H1 (cell line): Measurements from ENCODE around the gene ACOT11. TPM values are rescaled to one million over a fixed set of nuclear protein-coding genes. Genes with fewer than 3 reads are reported as not detected.
A peak's percentile ranks its signal among the peaks of the same experiment; 100 is the strongest.

Source experiments
- CTCF ChIA-PET: fragments of 300-600 bp; sonication (Branson Sonifier 250); formaldehyde crosslinking; loops from one replicate; lab custom pipeline; 2021; ENCODE audit not compliant: partially characterized antibody; lab: Charles Lee
- POLR2A ChIA-PET: fragments of 300-600 bp; sonication (Branson Sonifier 250); formaldehyde crosslinking; loops from one replicate; lab custom pipeline; 2021; ENCODE audit warnings: inconsistent platforms; ENCODE audit not compliant: partially characterized antibody; lab: Charles Lee
- DNase-seq, 2 experiments: peaks; one replicate each; pipeline versions ENCODE4 v3.0.0 to v3.0.0-alpha.2; 2010 to 2022; ENCODE audit warnings: low spot score in 2 of 2, low read depth in 1 of 2, mixed read lengths in 1 of 2
- FAIRE-seq: peaks from 2 replicates; lab custom pipeline; 2011; peaks lifted over from hg19 to GRCh38; lab: Jason Lieb, UNC
- H2AFZ ChIP-seq: 2 replicates; pipeline ENCODE4 v1.8.1; 2012; ENCODE audit warnings: low read length, inconsistent platforms
- H2AK5ac ChIP-seq: 2 replicates; pipeline ENCODE4 v1.6.1; 2013; ENCODE audit warnings: low read depth, low read length
- H2BK120ac ChIP-seq: replicated peaks from 2 replicates; pipeline ENCODE3; 2013; ENCODE audit warnings: low read depth, low read length, inconsistent platforms
- H2BK12ac ChIP-seq: 2 replicates; pipeline ENCODE4 v1.6.1; 2013; ENCODE audit warnings: low read depth, low read length
- H2BK15ac ChIP-seq: 2 replicates; pipeline ENCODE4 v1.6.1; 2013; ENCODE audit warnings: low read length
- H2BK20ac ChIP-seq: 2 replicates; pipeline ENCODE4 v1.6.1; 2013; ENCODE audit warnings: low read length
- H2BK5ac ChIP-seq: 2 replicates; pipeline ENCODE4 v1.6.1; 2013; ENCODE audit warnings: low read depth, low read length
- H3K14ac ChIP-seq: 2 replicates; pipeline ENCODE4 v1.6.1; 2013; ENCODE audit warnings: inconsistent platforms; ENCODE audit not compliant: insufficient read length
- H3K18ac ChIP-seq: 2 replicates; pipeline ENCODE4 v1.6.1; 2013; ENCODE audit warnings: low read length; ENCODE audit errors: extremely low read depth
- H3K23ac ChIP-seq: 2 replicates; pipeline ENCODE4 v1.6.1; 2013; ENCODE audit warnings: inconsistent platforms; ENCODE audit not compliant: insufficient read length
- H3K23me2 ChIP-seq: 2 replicates; pipeline ENCODE4 v1.6.1; 2013; ENCODE audit warnings: low read depth, low read length
- H3K27ac ChIP-seq: 2 replicates; pipeline ENCODE4 v1.6.1; 2011; ENCODE audit warnings: low read depth, low read length, inconsistent platforms
- H3K27me3 ChIP-seq, 4 experiments: replicated peaks in 1 of 4; 1 replicate in 1 of 4; 2 replicates in 3 of 4; pipeline versions ENCODE4 v1.6.1 to v1.8.1; 2011 to 2013; ENCODE audit warnings: low read length in 3 of 4, mild to moderate bottlenecking in 3 of 4, inconsistent platforms in 2 of 4, mixed read lengths in 2 of 4, moderate library complexity in 1 of 4; ENCODE audit not compliant: control insufficient read depth in 3 of 4, insufficient read depth in 3 of 4; ENCODE audit errors: extremely low read depth in 1 of 4
- H3K36me3 ChIP-seq, 4 experiments: 2 replicates each; pipeline versions ENCODE4 v1.6.1 to v1.8.1; 2011 to 2013; ENCODE audit warnings: mild to moderate bottlenecking in 4 of 4, low read length in 3 of 4, moderate library complexity in 2 of 4, control low read depth in 1 of 4, inconsistent platforms in 1 of 4; ENCODE audit not compliant: insufficient read depth in 4 of 4, control insufficient read depth in 2 of 4
- H3K4ac ChIP-seq: replicated peaks from 2 replicates; pipeline ENCODE3; 2013; ENCODE audit warnings: low read length, low read depth, mixed read lengths, inconsistent platforms; ENCODE audit not compliant: insufficient read length
- H3K4me1 ChIP-seq, 4 experiments: replicated peaks in 1 of 4; 1 replicate in 1 of 4; 2 replicates in 3 of 4; pipeline versions ENCODE4 v1.6.1 to v1.8.1; 2011 to 2013; ENCODE audit warnings: low read length in 3 of 4, inconsistent platforms in 2 of 4, mixed read lengths in 1 of 4; ENCODE audit not compliant: insufficient read depth in 4 of 4, control insufficient read depth in 3 of 4
- H3K4me2 ChIP-seq, 2 experiments: 2 replicates each; pipeline versions ENCODE4 v1.6.1 to v1.8.1; 2011 to 2013; ENCODE audit warnings: low read depth in 2 of 2, low read length in 2 of 2, control low read depth in 1 of 2, inconsistent platforms in 1 of 2, mild to moderate bottlenecking in 1 of 2; ENCODE audit not compliant: insufficient read depth in 1 of 2
- H3K4me3 ChIP-seq, 4 experiments: fragments of 200-600, 300-600 bp in 1 of 4; sonication (generic), shearing (Covaris generic), sonication (Bioruptor Twin) in 1 of 4; 2 replicates each; pipeline versions ENCODE4 v1.5.1 to v1.8.1; 2011 to 2016; ENCODE audit warnings: low read length in 4 of 4, low read depth in 3 of 4, control low read depth in 2 of 4, inconsistent platforms in 2 of 4, mild to moderate bottlenecking in 2 of 4, mixed read lengths in 1 of 4, moderate library complexity in 1 of 4; ENCODE audit not compliant: insufficient read depth in 2 of 4; ENCODE audit errors: extremely low read depth in 1 of 4
- H3K56ac ChIP-seq: replicated peaks from 2 replicates; pipeline ENCODE3; 2013; ENCODE audit warnings: low read depth, mild to moderate bottlenecking, mixed read lengths, low read length, inconsistent platforms; ENCODE audit not compliant: insufficient read length
- H3K79me1 ChIP-seq: 2 replicates; pipeline ENCODE4 v1.6.1; 2013; ENCODE audit warnings: low read depth, low read length, control low read depth
- H3K79me2 ChIP-seq, 2 experiments: 2 replicates each; pipeline versions ENCODE4 v1.6.1 to v1.8.1; 2012 to 2013; ENCODE audit warnings: low read length in 2 of 2, mild to moderate bottlenecking in 2 of 2, inconsistent platforms in 1 of 2; ENCODE audit not compliant: insufficient read depth in 2 of 2, control insufficient read depth in 1 of 2
- H3K9ac ChIP-seq, 4 experiments: replicated peaks in 1 of 4; 1 replicate in 1 of 4; 2 replicates in 3 of 4; pipeline versions ENCODE4 v1.6.1 to v1.8.1; 2011 to 2013; ENCODE audit warnings: low read depth in 3 of 4, low read length in 3 of 4, control low read depth in 2 of 4, mild to moderate bottlenecking in 2 of 4, moderate library complexity in 2 of 4, inconsistent platforms in 1 of 4; ENCODE audit errors: extremely low read depth in 1 of 4
- H3K9me3 ChIP-seq, 2 experiments: 2 replicates each; pipeline versions ENCODE4 v1.6.1 to v1.8.1; 2012 to 2013; ENCODE audit warnings: mild to moderate bottlenecking in 2 of 2, moderate library complexity in 2 of 2, control low read depth in 1 of 2, inconsistent platforms in 1 of 2, low read depth in 1 of 2, low read length in 1 of 2, mixed read lengths in 1 of 2; ENCODE audit not compliant: insufficient read depth in 2 of 2
- H4K20me1 ChIP-seq, 2 experiments: replicated peaks in 1 of 2; 2 replicates each; pipeline versions ENCODE3 to v1.8.1; 2011 to 2013; ENCODE audit warnings: inconsistent platforms in 2 of 2, low read length in 2 of 2, mild to moderate bottlenecking in 1 of 2; ENCODE audit not compliant: insufficient read depth in 2 of 2, control insufficient read depth in 1 of 2
- H4K5ac ChIP-seq: 2 replicates; pipeline ENCODE4 v1.6.1; 2013; ENCODE audit warnings: low read length, low read depth, mixed read lengths, inconsistent platforms; ENCODE audit not compliant: insufficient read length
- H4K8ac ChIP-seq: 2 replicates; pipeline ENCODE4 v1.8.0; 2013; ENCODE audit warnings: mild to moderate bottlenecking, moderate library complexity, low read length, inconsistent platforms; ENCODE audit not compliant: insufficient read depth; ENCODE audit errors: extremely low read depth
- H4K91ac ChIP-seq: replicated peaks from 2 replicates; pipeline ENCODE3; 2013; ENCODE audit warnings: low read length, mixed read lengths, inconsistent platforms; ENCODE audit not compliant: insufficient read length
- CBX5 ChIP-seq: fragments of 300-800, 300-1000 bp; sonication (generic); IDR thresholded peaks from 2 replicates; pipeline ENCODE4 v1.7.1; 2016; ENCODE audit warnings: antibody characterized with exemption, low read length, low read depth
- CBX8 ChIP-seq: fragments of 300-800, 300-1000 bp; sonication (generic); IDR thresholded peaks from 2 replicates; pipeline ENCODE4 v1.7.1; 2016; ENCODE audit warnings: low read depth, low read length, borderline replicate concordance
- CHD2 ChIP-seq: IDR thresholded peaks from 2 replicates; pipeline ENCODE4 v1.6.1; 2012; ENCODE audit warnings: low read length, improper control_type of control experiment
- CTBP2 ChIP-seq: IDR thresholded peaks from 2 replicates; pipeline ENCODE4 v1.7.0; 2011; ENCODE audit warnings: borderline replicate concordance, mild to moderate bottlenecking, moderate library complexity, mixed read lengths, low read length; ENCODE audit not compliant: insufficient read depth, insufficient read length
- KDM5A ChIP-seq: fragments of 200-600 bp; IDR thresholded peaks from 2 replicates; pipeline ENCODE4 v1.7.1; 2012; ENCODE audit warnings: mild to moderate bottlenecking, low read length, inconsistent platforms, mixed read lengths
- NANOG ChIP-seq: IDR thresholded peaks from 2 replicates; pipeline ENCODE4 v1.6.1; 2011; ENCODE audit warnings: low read length, low read depth, mild to moderate bottlenecking, inconsistent platforms; ENCODE audit not compliant: insufficient read depth, poor library complexity, severe bottlenecking
- NRF1 ChIP-seq: IDR thresholded peaks from 2 replicates; pipeline ENCODE4 v1.6.1; 2011; ENCODE audit warnings: mild to moderate bottlenecking, low read depth, low read length, improper control_type of control experiment
- SP4 ChIP-seq: IDR thresholded peaks from 2 replicates; pipeline ENCODE4 v1.6.1; 2012; ENCODE audit warnings: low read length, inconsistent platforms
- SRF ChIP-seq: IDR thresholded peaks from 2 replicates; pipeline ENCODE4 v1.6.1; 2011; ENCODE audit warnings: mild to moderate bottlenecking, low read depth, low read length, moderate library complexity
- SUZ12 ChIP-seq: fragments of 200-600 bp; sonication (generic); IDR thresholded peaks from 2 replicates; pipeline ENCODE4 v1.6.1; 2012; ENCODE audit warnings: mild to moderate bottlenecking, inconsistent platforms, low read length, moderate library complexity, mixed read lengths
- TAF1 ChIP-seq: IDR thresholded peaks from 2 replicates; pipeline ENCODE4 v1.6.1; 2011; ENCODE audit warnings: mild to moderate bottlenecking, low read depth, low read length
- YY1 ChIP-seq: IDR thresholded peaks from 2 replicates; pipeline ENCODE4 v1.6.1; 2011; ENCODE audit warnings: low read depth, mild to moderate bottlenecking, low read length
- WGBS, 2 experiments: shearing (Covaris generic) in 1 of 2; methylation state at CpG; one replicate each; pipeline versions ENCODE4 v1.1.6 to v1.1.7; 2013 to 2015; ENCODE audit warnings: low lambda C conversion rate in 2 of 2, mixed read lengths in 2 of 2, inconsistent platforms in 1 of 2, low coverage in 1 of 2, missing lambda C conversion rate in 1 of 2; ENCODE audit not compliant: insufficient replicate concordance in 2 of 2, insufficient coverage in 1 of 2, insufficient read length in 1 of 2; ENCODE audit errors: extremely low coverage in 1 of 2, missing lambda C conversion rate in 1 of 2; 5-methylcytosine and 5-hydroxymethylcytosine counted together
- polyA plus RNA-seq, 7 experiments: library from polyadenylated mRNA; depleted of rRNA in 3 of 7; stranded (reverse) in 5 of 7; unstranded in 2 of 7; fragments of >200 nt in 5 of 7; fragments of 200-250 nt in 2 of 7; gene quantifications; 1 replicate in 5 of 7; 2 replicates in 1 of 7; 4 replicates in 1 of 7; pipeline versions ENCODE4 v1.2.1 to v1.2.3, GENCODE V29; 2011 to 2013; ENCODE audit warnings: missing spikeins in 2 of 7, mixed read lengths in 2 of 7
- total RNA-seq: library from RNA; stranded (reverse); fragmentation: NEBNext Ultra II Directional; extraction: Animal tissue kit (Norgen Biotek cat#: 25700); gene quantifications from 2 replicates; pipeline ENCODE4 v1.2.1, GENCODE V29; 2021

ACOT11 gene
- total and polyA plus RNA-seq, 2 of the 8 experiments (the other 6 are each of a cell fraction or from before 2014, with no cell fraction given): 3.8 to 4.5 TPM

- no peak overlapping the region for H4K5ac ChIP-seq
- H3K14ac ChIP-seq: no peak overlapping the region
- no peaks in the 10 kb centered on the region for H3K23me2 ChIP-seq
- H3K56ac ChIP-seq: no peak overlapping the region
- FAIRE-seq (no peak), DNase-seq (no peak)
- POLR2A ChIA-PET: interaction anchor here (1.1 kb wide), 1 partner anchor 190 kb away, joined by 3 read pairs; no protein-coding TSS in a partner anchor
- H2AK5ac ChIP-seq: no peak overlapping the region
- peaks cover 0 to 2% of the 10 kb centered on the region in 2 experiments for H4K20me1 ChIP-seq
- H2BK5ac ChIP-seq: peak overlapping the region; percentile 35; the same call in 1 of the 2 replicates
- no peak overlapping the region for H3K23ac ChIP-seq
- no peak overlapping the region for H2BK15ac ChIP-seq
- H3K27ac ChIP-seq: no peak overlapping the region
- CTCF ChIA-PET: interaction anchor here (0.6 kb wide), 1 partner anchor 8 kb away, joined by 3 read pairs; no protein-coding TSS in a partner anchor
- no peak overlapping the region for H2AFZ ChIP-seq
- 84% methylated on average over 9 of the region's 9 CpGs; no CpG with 5 or more reads in 1 of the 2 experiments for WGBS, 2 experiments
- no peak overlapping the region for H3K4me3 ChIP-seq
- no peaks in the 10 kb centered on the region for H3K79me1 ChIP-seq
- H3K27me3 ChIP-seq: no peaks in the 10 kb centered on the region
- no peaks in the 10 kb centered on the region for H3K79me2 ChIP-seq
- no peaks in the 10 kb centered on the region for H3K9me3 ChIP-seq
- no peak overlapping the region; the same call in 1 of the 2 replicates for H3K18ac ChIP-seq
- H4K91ac ChIP-seq: peak overlapping the region; percentile 47
- H3K4me2 ChIP-seq: no peak overlapping the region
- H4K8ac ChIP-seq: no peak overlapping the region
- peak overlapping the region; percentile 83; the same call in 1 of the 2 replicates for H2BK20ac ChIP-seq
- H2BK12ac ChIP-seq: no peak overlapping the region
- no peaks in the 10 kb centered on the region for H3K36me3 ChIP-seq
- H3K4ac ChIP-seq: no peak overlapping the region
- H3K9ac ChIP-seq: no peak overlapping the region
- H2BK120ac ChIP-seq: no peak overlapping the region
- H3K4me1 ChIP-seq: peaks cover 3 to 11% (median 7%) of the 10 kb centered on the region in 4 experiments; a peak in 6 of 7 replicates
- TF ChIP-seq SRF (no peak), CHD2 (no peak), CBX8 (no peak), SP4 (no peak), NRF1 (no peak), TAF1 (no peak), CBX5 (no peak), NANOG (no peak), SUZ12 (no peak), YY1 (no peak), KDM5A (no peak), CTBP2 (no peak)
Observed at GRCh38 chr1:54606096-54606989, 58.3 kb downstream of the ACOT11 start.
